Stimulated activated naive CD4-positive, alpha-beta T cell treated with Interleukin-2 at 50 U/mL for 16 hours (primary cell): ENCODE results near the gene ZNF74.

Source experiments
- DNase-seq: peaks from one replicate; lab custom pipeline; 2025; lab: John Stamatoyannopoulos, UW

The ZNF74 gene

DNA sequence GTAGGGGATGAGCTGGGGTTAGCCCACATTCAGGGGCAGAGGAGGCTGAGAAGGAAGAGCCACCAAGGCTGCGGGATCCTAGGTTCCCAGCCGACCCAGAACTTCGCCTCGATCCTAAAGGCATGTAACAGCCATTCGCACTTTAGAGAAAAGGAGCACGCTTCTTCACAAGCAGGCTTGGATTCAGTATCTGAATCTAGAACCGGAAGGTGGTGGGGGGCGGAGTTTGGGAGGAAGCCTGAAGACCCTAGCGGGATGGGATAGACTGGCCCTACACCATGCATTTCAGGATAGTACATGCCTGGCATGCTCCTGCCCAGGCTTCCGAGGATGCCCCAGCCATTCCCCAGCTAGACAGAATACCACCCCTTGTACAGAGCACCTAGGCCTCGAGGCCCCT, 39.2 kb downstream of the ZNF74 start:
- DNase-seq: no peak

DNA sequence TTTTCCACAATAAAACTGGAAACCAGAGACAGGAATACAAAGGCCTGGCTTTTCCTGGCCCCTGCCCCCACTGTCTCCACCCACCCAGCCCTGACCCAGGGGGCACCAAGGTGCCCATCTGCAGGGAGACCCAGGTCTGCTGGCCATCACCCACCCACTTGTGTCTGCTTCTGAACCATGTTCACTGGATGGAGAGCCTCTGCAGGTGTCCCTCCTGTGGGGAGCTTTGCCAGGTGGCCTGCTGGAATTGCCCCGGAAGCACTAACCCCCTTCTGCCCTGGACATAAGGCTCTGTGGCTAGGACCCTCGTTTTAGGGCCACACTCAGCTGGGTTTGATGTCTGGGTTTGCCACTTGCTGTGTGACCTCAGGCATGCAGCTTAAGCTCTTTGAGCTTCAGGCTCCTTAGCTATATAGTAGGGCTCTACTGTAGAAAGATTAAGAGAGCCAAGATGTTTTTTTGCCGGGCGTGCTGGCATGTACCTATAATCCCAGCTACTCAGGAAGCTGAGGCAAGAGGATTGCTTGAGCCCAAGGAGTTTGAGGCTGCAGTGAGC, 39.8 kb downstream of the ZNF74 start:
- no peak for DNase-seq

DNA sequence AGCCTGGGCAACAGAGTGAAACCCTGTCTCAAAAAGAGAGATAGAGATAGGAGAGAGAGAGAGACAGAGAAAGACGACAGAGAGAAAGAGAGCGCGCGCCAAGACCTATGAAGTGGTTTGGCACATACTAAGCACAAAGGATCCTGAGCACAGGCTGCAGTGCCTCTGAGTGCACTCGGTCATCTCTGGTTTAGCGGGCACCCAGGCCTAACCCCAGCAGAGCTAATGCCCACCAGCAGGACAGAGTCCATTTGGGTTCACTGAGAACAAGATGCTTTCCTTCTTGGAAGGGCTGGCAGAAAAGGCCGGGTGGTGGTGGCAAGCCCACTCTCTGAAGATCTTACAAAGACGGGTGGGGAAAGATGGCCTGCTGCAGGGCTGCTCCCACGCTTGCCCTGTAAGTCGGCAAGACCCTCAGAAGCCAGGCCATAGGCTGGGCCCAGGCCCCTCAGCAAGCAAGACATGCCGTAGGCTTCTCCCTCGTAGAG, 40.4 kb downstream of the ZNF74 start:
- DNase-seq: no peak

DNA sequence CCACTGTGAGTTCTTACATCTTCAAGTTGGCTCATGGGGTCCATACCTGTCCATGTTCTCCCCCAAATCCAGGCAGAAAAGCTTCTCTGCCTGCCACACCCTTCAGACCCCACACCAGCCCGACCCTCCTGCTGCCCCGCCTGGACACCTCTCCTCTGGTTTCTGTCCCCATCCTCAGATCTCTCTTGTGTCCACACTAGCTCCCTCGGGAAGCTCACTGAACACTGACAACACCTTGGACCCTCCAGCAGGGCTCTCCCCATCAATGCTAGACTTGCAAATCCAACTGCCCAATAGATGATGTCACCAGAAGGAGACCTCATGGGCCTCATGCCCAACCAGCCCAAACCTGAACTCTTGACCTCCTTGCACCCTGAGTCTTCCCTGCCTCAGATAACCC, 40.8 kb downstream of the ZNF74 start:
- no peak for DNase-seq

- no peak for DNase-seq
Measured at GRCh38 chr22:20435436-20436306, 41.7 kb downstream of the ZNF74 start.

DNA sequence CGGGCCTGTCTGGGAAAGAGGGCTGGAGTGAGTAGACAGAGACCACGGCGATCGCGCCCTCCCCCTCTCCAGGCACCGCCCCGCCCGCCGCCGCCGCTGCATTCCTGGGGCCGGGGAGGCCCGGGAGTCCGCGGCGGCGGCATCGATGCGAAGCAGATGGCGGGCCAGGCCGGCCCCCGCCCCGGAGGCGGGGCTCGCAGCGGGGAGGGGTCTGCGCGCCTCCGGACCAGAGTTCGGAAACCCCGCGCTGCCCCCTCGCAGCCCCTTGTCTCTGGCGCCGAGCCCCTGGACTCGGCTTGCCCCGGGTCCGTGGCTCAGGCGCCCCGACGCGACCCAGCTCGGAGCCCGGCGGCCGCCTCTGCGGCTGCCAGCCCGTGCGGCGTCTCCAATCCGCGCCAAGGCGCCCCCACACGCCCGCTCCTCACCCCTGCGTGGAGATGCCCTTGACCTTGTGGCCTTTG, 42.4 kb downstream of the ZNF74 start:
- DNase-seq: no peak

DNA sequence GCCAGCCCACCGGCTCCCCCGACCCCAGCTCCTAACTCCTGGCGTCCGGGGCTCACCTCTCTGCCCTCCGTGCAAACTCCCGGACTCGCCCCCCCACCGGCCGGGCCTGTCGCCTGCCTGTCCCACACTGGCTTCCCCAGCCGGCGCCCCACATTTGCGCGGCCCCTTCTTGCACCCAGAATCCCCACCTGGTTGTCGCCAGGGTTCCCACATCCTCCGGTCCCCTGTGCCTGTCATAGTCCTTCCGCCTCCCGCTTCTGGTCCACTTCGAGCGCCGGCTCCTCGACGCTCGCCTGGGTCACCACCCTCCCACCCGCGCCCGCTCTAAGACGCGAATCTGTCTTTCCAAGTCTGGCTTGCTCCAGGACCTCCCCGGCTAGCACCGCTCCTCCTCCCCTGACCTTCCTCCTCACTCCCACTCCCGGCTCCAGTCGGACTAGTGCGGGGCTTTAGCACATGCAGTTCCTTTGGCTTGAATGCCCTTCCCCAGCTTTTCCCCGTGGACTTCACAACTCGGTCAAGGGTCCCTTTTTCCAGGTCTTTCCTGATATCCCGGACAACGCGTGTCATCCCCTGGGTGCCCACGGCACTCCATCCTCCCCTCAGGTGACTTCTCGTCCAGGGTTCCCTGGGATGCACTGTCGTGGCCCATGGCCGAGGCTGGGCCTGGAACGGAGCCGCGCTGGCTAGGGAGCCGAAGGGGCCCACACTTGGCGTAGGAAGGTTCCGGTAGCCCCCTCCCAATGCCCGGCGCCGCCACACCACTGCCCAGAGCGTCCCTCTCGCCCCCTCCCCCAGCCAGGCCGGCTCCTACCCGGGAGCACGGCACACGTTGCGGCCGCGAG, 43.0 kb downstream of the ZNF74 start:
- no peak for DNase-seq

- no peak for DNase-seq
Measured at GRCh38 chr22:20437613-20438426, 43.9 kb downstream of the ZNF74 start, which contains the start of gene SCARF2. Gene SCARF2 (minus strand): TSS chr22:20437825. CDS start chr22:20437754, 71 bp downstream.

DNA sequence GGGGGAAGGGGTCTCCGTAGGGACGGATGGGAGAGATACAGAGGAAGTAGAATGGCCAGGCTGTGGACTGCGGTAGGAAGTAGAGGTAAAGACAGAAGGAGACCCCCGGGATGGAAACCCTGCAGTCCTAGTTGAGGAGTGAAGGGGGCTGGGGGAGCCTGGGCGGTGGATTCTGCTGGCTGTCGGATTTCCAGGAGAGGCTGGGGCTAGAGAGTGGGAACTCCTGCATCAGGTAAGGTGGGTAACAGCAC, 44.4 kb downstream of the ZNF74 start:
- DNase-seq: no peak

DNA sequence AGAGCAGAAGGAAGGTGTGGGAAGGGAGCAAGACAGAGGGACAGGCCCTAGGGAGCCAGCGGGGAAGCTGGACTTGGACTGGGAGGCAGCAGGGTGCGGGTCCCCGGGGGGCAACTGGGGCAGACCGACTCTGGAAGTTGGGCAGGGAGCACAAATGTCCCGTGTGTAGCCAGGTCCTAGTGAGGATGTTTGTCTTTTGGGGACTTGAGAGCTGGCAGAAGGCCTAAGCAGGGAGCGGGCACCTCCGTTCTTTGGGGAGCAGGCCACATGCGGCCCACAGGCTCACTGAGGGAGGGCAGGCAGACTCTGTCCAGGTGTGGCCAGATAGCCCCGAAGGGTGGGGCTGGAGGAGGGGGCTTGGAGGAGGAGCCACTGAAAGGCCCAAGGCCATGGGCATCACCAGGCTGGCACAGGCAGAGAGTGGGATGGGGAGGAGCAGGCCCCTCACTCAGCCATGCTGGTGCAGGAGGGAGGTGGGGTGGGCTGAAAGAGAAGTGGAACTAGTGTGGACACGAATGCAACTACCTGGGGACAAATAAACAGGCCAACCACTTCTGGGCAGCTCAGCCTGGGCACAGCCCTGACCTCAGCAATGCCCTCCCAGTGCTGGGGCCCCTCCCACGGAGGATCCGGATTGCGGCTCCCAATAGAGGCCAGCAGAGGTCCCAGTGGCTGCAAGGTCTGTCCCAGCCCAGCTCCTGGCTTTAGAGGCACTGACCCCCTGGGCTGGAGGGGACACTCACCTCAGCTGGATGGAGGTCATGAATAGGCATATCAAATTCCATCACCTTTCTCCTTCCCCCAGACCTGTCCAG, 44.9 kb downstream of the ZNF74 start:
- no peak for DNase-seq

- DNase-seq: no peak
Measured at GRCh38 chr22:20439556-20439927, 45.6 kb downstream of the ZNF74 start.

DNA sequence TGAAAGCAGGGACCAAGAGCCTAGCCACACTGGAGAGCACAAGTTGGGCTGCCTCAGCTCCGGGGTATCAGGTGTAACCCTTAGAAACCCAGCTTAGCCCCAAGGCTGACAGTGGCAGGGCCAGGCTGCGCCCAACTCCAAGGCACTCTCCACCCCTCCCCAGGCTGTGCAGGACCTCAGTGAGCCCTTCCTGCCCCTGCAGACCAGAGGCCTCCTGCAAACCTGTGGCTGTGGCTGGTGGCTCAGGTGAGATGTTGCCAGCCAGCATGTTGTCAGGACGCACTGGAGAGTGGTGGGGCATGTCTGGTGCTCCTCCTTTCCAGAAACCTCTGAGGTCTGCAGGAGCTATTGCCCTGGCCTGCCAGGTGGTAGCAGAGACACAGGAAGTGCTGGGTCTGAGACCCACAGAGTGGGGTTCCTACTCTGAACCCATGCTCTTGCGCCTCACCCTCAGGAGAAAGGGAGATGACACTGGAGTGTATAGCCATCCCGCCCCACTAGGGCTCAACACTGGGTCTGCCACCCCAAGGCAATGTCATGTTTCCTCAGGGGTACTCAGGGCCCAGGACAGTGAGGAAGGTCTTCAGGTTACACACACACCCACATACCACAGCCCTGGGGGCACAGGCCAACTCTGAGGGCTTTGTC, 46.1 kb downstream of the ZNF74 start:
- no peak for DNase-seq

GRCh38 chr22:20440637-20441591, 47.0 kb downstream of the ZNF74 start:
- no peak for DNase-seq

DNA sequence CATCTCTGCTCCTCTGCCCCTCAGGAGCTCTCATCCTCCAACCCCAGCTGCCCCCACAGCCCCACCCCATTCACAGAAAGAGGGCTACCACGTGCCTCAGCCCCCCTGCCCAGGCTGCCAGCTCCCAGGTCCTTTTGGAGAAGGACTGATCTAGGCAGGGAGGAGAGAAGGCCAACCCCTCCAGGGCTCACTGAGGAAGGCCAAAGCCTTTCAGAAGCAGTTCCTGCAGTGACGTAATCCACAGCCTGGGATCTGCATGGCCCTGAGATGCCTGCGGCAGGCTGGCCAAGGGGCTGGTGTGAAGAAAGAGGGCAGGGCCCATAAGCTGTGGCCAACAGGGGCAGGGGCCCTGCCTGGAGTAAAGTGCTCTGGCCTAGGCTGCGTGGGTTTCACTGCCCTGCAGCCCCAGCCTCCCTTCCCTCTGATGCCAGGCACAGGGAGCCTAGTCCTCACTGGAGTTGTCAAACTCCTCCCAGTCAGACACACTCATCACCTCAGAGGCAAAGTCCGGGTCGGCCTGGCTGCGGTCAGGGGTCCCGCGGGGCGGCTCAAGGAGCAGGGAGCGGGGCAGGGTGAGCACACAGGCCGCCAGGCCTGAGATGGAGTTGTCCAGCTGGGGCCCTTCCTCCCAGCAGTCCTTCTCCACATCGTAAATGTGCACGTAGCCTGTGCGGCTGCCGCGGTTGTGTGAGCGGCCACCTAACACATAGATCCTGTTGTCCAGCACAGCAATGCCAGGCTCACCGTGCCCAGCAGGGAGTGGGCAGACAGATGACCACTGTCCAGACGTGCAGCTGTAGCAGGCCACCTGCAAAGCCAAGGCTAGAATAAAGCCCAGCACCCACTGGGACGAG, 47.9 kb downstream of the ZNF74 start:
- DNase-seq: no peak

GRCh38 chr22:20442485-20443284, 48.7 kb downstream of the ZNF74 start:
- no peak for DNase-seq

- no peak for DNase-seq
Measured at GRCh38 chr22:20444325-20444724, 50.4 kb downstream of the ZNF74 start.

- no peak for DNase-seq
Measured at GRCh38 chr22:20446383-20446970, 52.5 kb downstream of the ZNF74 start.
